Measurements from ENCODE around the gene ARPC5L. TPM values are rescaled to one million over a fixed set of nuclear protein-coding genes. Genes with fewer than 3 reads are reported as not detected.

ARPC5L gene
- total and polyA plus RNA-seq, 12 donors = 26.6 to 74.9 (median 39.9) TPM

DNA sequence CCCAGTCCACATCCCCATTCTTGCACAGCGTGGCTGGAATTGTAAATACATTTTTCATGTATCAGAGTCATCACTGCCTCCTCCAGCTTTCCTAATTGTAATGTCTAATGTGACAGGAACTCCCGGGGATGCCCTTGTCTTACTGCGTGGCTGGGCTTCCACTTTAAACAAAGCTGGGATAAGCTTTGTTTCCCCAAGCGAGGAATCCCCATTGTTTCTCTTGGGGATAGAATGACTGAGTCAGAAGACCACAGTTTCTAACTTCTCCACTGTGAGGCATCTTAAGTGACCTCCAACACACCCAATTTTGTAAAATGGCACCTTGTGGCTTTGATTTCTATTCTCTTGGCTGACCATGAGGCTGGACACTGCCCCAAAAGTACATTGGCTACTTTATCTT is 22.4 kb downstream of the ARPC5L start:
- H3K27ac ChIP-seq = no peak overlapping the region
- peaks cover 0 to 100% (median 65%) of the 10 kb centered on the region in 9 donors for H3K36me3 ChIP-seq
- no peak for ATAC-seq
- intact Hi-C loops (cut with DNase I) = no loop called here
- 82 to 85% methylated on average over 4 of the region's 4 CpGs for WGBS, 2 donors
- H3K4me3 ChIP-seq = no peak overlapping the region
- no peak for DNase-seq
- TF ChIP-seq CTCF (IDR thresholded peaks at IDR 0.05) = no peak
- no peaks in the 10 kb centered on the region for H3K27me3 ChIP-seq
- no peaks in the 10 kb centered on the region for H3K4me1 ChIP-seq
- H3K9me3 ChIP-seq = no peaks in the 10 kb centered on the region

- H3K27me3 ChIP-seq = no peaks in the 10 kb centered on the region
- TF ChIP-seq CTCF (IDR thresholded peaks at IDR 0.05) = no peak
- intact Hi-C loops (cut with DNase I) = no loop called here
- ATAC-seq (no peak), DNase-seq (no peak)
- WGBS, 2 donors = 92 to 96% methylated on average over 4 of the region's 4 CpGs
- H3K36me3 ChIP-seq = peaks cover 0 to 100% (median 65%) of the 10 kb centered on the region in 9 donors
- H3K9me3 ChIP-seq = no peaks in the 10 kb centered on the region
- no peak overlapping the region for H3K4me3 ChIP-seq
- no peak overlapping the region for H3K27ac ChIP-seq
- no peaks in the 10 kb centered on the region for H3K4me1 ChIP-seq
These were observed 23.6 kb downstream of the ARPC5L start for GRCh38 chr9:124885551-124885950.

DNA sequence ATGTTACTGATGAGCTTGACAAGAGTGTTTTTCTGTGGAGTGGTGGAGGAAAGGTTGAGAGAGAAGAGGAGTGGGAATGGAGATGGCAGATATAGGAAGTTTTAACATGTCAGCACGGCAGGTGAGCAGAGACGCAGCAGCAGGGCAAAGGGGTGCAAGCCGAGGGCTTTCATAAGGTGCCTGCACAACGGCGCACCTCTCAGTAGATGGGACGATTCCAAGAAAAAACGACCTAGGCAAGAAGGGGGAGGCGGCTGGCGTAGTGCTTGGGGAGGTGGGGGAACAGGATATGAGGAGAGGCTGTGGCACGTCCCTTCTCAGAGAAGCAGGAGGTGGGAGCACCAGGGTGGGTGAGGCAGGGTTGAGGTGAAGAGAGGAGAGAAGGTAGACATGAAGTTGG is 24.5 kb downstream of the ARPC5L start:
- intact Hi-C loops (cut with DNase I) = no loop called here
- H3K36me3 ChIP-seq = peaks cover 4 to 100% (median 67%) of the 10 kb centered on the region in 9 donors
- no peaks in the 10 kb centered on the region for H3K27me3 ChIP-seq
- DNase-seq (no peak), ATAC-seq (peak in 1 of 8 donors; percentile 20)
- H3K9me3 ChIP-seq = no peaks in the 10 kb centered on the region
- no peak overlapping the region for H3K4me3 ChIP-seq
- 86 to 87% methylated on average over 10 of the region's 10 CpGs for WGBS, 2 donors
- H3K4me1 ChIP-seq = no peaks in the 10 kb centered on the region
- H3K27ac ChIP-seq = no peak overlapping the region
- TF ChIP-seq CTCF (IDR thresholded peaks at IDR 0.05) = no peak

DNA sequence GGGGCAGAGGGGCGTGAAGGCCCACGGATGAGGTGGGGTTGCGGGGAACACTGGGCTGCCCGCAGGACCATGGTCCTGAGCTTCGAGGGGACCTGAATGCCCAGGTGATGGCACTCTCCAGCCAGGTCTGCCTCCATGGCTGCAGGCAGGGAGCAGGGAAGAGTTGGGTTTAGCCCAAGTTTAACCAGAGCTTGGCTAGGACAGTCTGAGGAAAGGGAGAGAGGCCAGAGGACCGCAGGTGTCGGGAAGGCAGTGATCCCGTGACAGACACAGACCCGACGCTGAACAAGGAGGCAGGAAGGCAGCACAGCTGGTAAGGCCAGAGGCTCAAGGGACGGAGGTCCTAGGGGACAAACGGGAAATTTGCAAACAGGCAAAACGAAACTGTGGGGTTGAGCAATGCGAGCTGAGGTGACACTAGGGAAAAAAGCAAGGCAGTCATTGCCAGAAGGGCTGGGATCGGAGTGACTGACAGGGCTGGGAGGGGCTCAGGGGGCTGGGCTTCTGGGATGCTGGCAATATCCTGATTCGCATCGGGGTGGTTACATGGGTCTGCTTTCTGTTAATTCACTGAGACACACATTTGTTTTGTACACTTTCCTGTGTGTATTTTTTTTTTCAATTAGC is 25.0 kb downstream of the ARPC5L start:
- no peak for DNase-seq
- H3K27me3 ChIP-seq = no peaks in the 10 kb centered on the region
- WGBS, 2 donors = 85 to 90% methylated on average over 17 of the region's 17 CpGs
- H3K4me3 ChIP-seq = no peak overlapping the region
- intact Hi-C loops (cut with DNase I) = no loop called here
- H3K4me1 ChIP-seq = no peaks in the 10 kb centered on the region
- no peak overlapping the region for H3K27ac ChIP-seq
- H3K9me3 ChIP-seq = no peaks in the 10 kb centered on the region
- peaks cover 4 to 100% (median 64%) of the 10 kb centered on the region in 9 donors for H3K36me3 ChIP-seq
- peak in 3 of 8 donors; percentile 12 to 38 (median 35) for ATAC-seq
- no peak for TF ChIP-seq CTCF (IDR thresholded peaks at IDR 0.05)
